ENCODE data around the gene BCAS3. TPM values are rescaled to one million over a fixed set of nuclear protein-coding genes. Genes with fewer than 3 reads are reported as not detected.

The BCAS3 gene
- total RNA-seq, 2 experiments from 2014 or later: 20.1 to 31.8 TPM

GRCh38 chr17:61149106-61149825 lies 471.6 kb downstream of the BCAS3 start:
- H3K27me3 Mint-ChIP-seq: no peaks in the 10 kb centered on the region
- CTCF ChIA-PET: no interaction called here
- H3K9me3 ChIP-seq (ENCODE audit: control insufficient read depth in 1 of 2, insufficient read depth in 1 of 2, low read length in 2 of 2): no peaks in the 10 kb centered on the region
- H3K4me3 Mint-ChIP-seq: no peak overlapping the region
- H3K36me3 Mint-ChIP-seq (ENCODE audit: low read depth): no peaks in the 10 kb centered on the region
- no peak for TF ChIP-seq CTCF (IDR thresholded peaks at IDR 0.05)
- no peak overlapping the region for H3K27ac ChIP-seq (ENCODE audit: low read depth in 1 of 2, low read length in 2 of 2)
- H3K4me3 ChIP-seq (ENCODE audit: low read length): no peak overlapping the region
- peaks cover 16% of the 10 kb centered on the region for H3K4me1 Mint-ChIP-seq (ENCODE audit: low read depth)
- H3K27ac Mint-ChIP-seq: no peak overlapping the region
- H3K4me1 ChIP-seq (ENCODE audit: insufficient read depth, low read length): no peaks in the 10 kb centered on the region
- no peaks in the 10 kb centered on the region for H3K27me3 ChIP-seq (ENCODE audit: control insufficient read depth in 1 of 2, insufficient read depth in 2 of 2, low read length in 2 of 2)
- intact Hi-C loops (cut with DNase I, micrococcal nuclease): no loop called here
- H3K9me3 Mint-ChIP-seq: no peaks in the 10 kb centered on the region
- H3K36me3 ChIP-seq (ENCODE audit: insufficient read depth, low read length): no peaks in the 10 kb centered on the region
- POLR2A ChIA-PET: no interaction called here
- ATAC-seq (ENCODE audit: poor library complexity): no peak
- DNase-seq: no peak

GRCh38 chr17:61149862-61150362 lies 472.3 kb downstream of the BCAS3 start:
- H3K27me3 Mint-ChIP-seq: no peaks in the 10 kb centered on the region
- H3K9me3 Mint-ChIP-seq: no peaks in the 10 kb centered on the region
- H3K36me3 Mint-ChIP-seq (ENCODE audit: low read depth): no peaks in the 10 kb centered on the region
- Histone ChIP-seq H3K36me3 (ENCODE audit: insufficient read depth, low read length) (no peaks in the 10 kb centered on the region), H3K27me3 (ENCODE audit: control insufficient read depth in 1 of 2, insufficient read depth in 2 of 2, low read length in 2 of 2) (no peaks in the 10 kb centered on the region), H3K9me3 (ENCODE audit: control insufficient read depth in 1 of 2, insufficient read depth in 1 of 2, low read length in 2 of 2) (no peaks in the 10 kb centered on the region), H3K27ac (ENCODE audit: low read depth in 1 of 2, low read length in 2 of 2) (no peak overlapping the region), H3K4me3 (ENCODE audit: low read length) (no peak overlapping the region), H3K4me1 (ENCODE audit: insufficient read depth, low read length) (no peaks in the 10 kb centered on the region)
- ATAC-seq (ENCODE audit: poor library complexity) (no peak), DNase-seq (no peak)
- intact Hi-C loops (cut with DNase I, micrococcal nuclease): no loop called here
- H3K27ac Mint-ChIP-seq: no peak overlapping the region
- ChIA-PET CTCF (no interaction called here), POLR2A (no interaction called here)
- peaks cover 12% of the 10 kb centered on the region for H3K4me1 Mint-ChIP-seq (ENCODE audit: low read depth)
- TF ChIP-seq CTCF (IDR thresholded peaks at IDR 0.05): no peak
- no peak overlapping the region for H3K4me3 Mint-ChIP-seq

GRCh38 chr17:61150686-61151299 lies 473.1 kb downstream of the BCAS3 start:
- no peak for ATAC-seq (ENCODE audit: poor library complexity)
- no peak for DNase-seq
- H3K9me3 Mint-ChIP-seq: no peaks in the 10 kb centered on the region
- H3K4me1 Mint-ChIP-seq (ENCODE audit: low read depth): peaks cover 12% of the 10 kb centered on the region
- Histone ChIP-seq H3K4me1 (ENCODE audit: insufficient read depth, low read length) (no peaks in the 10 kb centered on the region), H3K27ac (ENCODE audit: low read depth in 1 of 2, low read length in 2 of 2) (no peak overlapping the region), H3K4me3 (ENCODE audit: low read length) (no peak overlapping the region), H3K9me3 (ENCODE audit: control insufficient read depth in 1 of 2, insufficient read depth in 1 of 2, low read length in 2 of 2) (no peaks in the 10 kb centered on the region), H3K27me3 (ENCODE audit: control insufficient read depth in 1 of 2, insufficient read depth in 2 of 2, low read length in 2 of 2) (no peaks in the 10 kb centered on the region), H3K36me3 (ENCODE audit: insufficient read depth, low read length) (no peaks in the 10 kb centered on the region)
- H3K4me3 Mint-ChIP-seq: no peak overlapping the region
- no peaks in the 10 kb centered on the region for H3K27me3 Mint-ChIP-seq
- H3K27ac Mint-ChIP-seq: no peak overlapping the region
- H3K36me3 Mint-ChIP-seq (ENCODE audit: low read depth): no peaks in the 10 kb centered on the region
- intact Hi-C loops (cut with DNase I, micrococcal nuclease): no loop called here
- ChIA-PET CTCF (no interaction called here), POLR2A (no interaction called here)
- TF ChIP-seq CTCF (IDR thresholded peaks at IDR 0.05): no peak
